ELF-1 (cell line): ENCODE results near the gene ALG10B.
"Not testable (repeated sequence)": the region's sequence is repeated elsewhere in the genome, so short reads cannot be mapped to it uniquely, and the experiment has no call there.

ENCODE experiments used
- DNase-seq: peaks from one replicate; pipeline ENCODE4 v3.0.0-alpha.2; 2016; ENCODE audit warnings: low read depth, low spot score

Gene ALG10B, protein sequence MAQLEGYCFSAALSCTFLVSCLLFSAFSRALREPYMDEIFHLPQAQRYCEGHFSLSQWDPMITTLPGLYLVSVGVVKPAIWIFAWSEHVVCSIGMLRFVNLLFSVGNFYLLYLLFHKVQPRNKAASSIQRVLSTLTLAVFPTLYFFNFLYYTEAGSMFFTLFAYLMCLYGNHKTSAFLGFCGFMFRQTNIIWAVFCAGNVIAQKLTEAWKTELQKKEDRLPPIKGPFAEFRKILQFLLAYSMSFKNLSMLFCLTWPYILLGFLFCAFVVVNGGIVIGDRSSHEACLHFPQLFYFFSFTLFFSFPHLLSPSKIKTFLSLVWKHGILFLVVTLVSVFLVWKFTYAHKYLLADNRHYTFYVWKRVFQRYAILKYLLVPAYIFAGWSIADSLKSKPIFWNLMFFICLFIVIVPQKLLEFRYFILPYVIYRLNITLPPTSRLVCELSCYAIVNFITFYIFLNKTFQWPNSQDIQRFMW

DNA sequence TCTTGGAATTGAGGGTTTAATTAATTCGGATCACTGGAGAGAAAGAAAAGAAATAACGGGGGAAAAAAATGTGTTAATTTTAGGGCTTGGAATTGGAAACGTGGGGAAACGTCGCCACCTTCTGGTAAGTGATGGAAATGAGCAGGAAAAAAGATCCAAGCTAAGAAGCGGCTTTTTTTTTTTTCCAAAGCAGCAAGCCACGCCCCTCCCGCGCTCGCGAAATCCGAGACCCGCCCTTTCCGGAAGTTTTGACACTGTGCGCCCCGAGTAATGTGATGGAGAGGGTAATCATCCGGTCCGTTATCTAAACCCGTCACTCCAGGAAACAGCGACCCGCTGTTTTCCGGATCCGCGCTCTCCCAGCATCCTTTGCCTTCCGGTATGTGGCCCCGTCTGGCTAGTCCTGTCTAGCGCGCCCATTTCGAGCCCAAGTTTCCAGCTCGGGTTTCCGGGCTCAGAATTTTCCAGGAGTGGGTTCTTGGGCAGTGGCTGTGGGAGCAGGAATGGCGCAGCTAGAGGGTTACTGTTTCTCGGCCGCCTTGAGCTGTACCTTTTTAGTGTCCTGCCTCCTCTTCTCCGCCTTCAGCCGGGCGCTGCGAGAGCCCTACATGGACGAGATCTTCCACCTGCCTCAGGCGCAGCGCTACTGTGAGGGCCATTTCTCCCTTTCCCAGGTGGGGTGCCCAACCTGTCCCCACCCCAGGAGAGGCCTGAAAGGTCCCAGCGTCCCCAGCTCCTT lies at the start of gene ALG10B:
Gene ALG10B, plus strand, starts transcription at position 384 of the 739 bp plus-strand sequence. Its CDS starts 120 bp downstream, at position 504.
- peak; percentile 99 for DNase-seq

- no peak for DNase-seq
Measured at GRCh38 chr12:38268612-38269011, 48.0 kb upstream of the ALG10B start.

DNA sequence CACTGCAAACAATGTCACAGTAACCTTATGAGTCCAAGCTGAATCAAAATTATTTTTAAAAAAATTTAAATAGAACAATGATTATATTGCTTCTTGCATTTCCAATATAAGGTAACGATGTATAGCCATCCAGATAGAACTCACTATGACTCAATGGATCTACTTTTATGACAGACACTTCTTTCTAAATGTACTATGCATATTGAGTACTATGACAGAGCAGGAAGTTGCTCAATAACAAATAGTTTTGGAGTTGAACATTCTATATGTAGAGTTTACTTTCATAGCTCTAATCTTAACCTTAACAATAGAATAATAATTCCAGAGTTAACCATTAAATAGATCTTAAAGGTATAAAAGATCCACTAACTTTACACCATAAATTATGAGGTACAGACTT lies 46.7 kb upstream of the ALG10B start:
- no peak for DNase-seq

GRCh38 chr12:38279756-38280155 lies 36.8 kb upstream of the ALG10B start:
- no peak for DNase-seq

GRCh38 chr12:38282886-38283285 lies 33.7 kb upstream of the ALG10B start:
- no peak for DNase-seq

GRCh38 chr12:38289396-38289795 lies 27.2 kb upstream of the ALG10B start:
- no peak for DNase-seq

DNA sequence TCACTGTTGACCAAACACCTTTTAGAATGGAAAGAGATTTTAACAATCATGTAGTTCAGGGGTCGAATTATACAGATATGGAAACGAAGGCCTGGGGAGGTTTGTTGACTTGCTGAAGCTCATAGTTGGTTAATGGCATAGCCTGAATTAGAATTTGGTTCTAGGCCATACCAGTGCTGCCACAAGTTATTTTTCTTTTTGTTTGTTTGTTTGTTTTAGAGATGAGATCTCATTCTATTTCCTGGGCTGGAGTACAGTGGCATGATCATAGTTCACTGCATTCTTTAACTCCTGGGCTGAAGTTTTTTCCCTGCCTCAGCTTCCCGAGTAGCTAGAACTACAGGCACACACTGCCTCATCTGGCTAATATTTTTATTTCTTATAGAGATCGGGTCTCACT lies 25.4 kb upstream of the ALG10B start:
- no peak for DNase-seq

GRCh38 chr12:38302972-38303371 lies 13.6 kb upstream of the ALG10B start:
- not testable (repeated sequence) for DNase-seq

GRCh38 chr12:38321966-38322365 lies 5.4 kb downstream of the ALG10B start:
- not testable (repeated sequence) for DNase-seq

- DNase-seq = no peak
Measured at GRCh38 chr12:38324912-38325311, 8.3 kb downstream of the ALG10B start.

GRCh38 chr12:38327356-38327755 lies 10.8 kb downstream of the ALG10B start:
- no peak for DNase-seq

DNA sequence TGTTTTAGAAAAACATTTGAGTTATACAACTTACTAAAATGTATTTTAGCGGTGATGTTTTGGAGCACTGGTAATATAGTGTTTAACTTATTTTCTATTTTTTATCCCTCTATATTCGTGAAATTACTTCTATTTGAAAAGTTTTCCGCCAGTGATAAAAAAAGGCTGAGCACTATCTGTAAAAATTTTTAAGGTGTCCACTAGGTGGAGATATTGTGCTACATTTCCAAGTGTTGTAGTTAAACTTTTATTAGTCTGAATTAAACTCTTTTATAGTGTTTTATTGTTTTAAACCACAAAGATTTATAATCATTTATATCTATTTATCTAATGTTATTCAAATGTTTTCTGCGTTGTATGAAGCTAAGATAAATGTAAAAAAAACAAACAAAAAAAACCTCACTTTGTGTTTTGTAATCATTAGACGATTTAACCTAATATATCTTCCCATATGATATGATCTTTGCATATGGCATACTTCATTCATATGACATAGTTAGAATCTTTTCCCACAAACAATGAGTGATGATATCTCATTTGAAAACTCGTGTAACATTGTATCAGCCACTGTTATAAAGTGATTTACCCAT lies 11.8 kb downstream of the ALG10B start:
- no peak for DNase-seq

- not testable (repeated sequence) for DNase-seq
Measured at GRCh38 chr12:38330414-38330813, 13.8 kb downstream of the ALG10B start.

DNA sequence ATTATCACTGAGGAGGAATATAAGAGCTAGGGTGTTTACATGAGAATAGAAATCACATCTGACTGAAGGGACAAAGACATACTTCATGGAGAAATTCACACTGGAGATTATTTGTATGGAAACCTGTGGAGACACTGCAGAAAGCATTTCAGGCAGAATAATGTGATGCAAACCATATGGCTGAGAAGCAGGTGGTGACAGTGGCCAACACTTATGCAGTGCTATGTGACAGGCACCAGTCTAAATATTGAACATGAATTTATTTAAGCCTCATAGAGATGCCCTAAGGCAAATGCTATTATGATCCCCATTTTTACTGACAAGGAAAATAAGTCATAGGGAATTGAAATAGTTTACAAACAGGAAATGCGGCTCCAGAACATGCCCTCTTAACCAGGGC lies 16.2 kb downstream of the ALG10B start:
- DNase-seq = no peak

GRCh38 chr12:38342444-38342843 lies 25.9 kb downstream of the ALG10B start:
- DNase-seq = no peak

- not testable (repeated sequence) for DNase-seq
Measured at GRCh38 chr12:38343256-38343655, 26.7 kb downstream of the ALG10B start.

- not testable (repeated sequence) for DNase-seq
Measured at GRCh38 chr12:38343916-38344315, 27.3 kb downstream of the ALG10B start.

- no peak for DNase-seq
Measured at GRCh38 chr12:38350342-38351174, 34.0 kb downstream of the ALG10B start.

DNA sequence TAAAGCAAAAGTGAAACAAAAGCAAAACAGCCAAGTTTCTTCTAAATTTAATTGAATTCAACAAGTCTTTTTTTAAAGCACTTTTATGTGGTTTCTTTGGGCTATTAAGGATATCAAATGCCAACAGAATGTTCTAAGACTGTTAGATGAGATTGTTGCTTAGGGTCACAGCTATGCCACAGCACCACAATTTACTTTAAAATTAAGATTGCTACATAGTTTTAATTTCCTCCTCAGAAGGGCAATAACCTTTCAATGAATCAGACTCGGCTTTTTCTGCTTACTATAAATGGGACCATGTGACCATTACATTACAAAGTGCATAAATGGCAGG lies 34.6 kb downstream of the ALG10B start:
- not testable (repeated sequence) for DNase-seq

- no peak for DNase-seq
Measured at GRCh38 chr12:38367506-38367905, 50.9 kb downstream of the ALG10B start.

DNA sequence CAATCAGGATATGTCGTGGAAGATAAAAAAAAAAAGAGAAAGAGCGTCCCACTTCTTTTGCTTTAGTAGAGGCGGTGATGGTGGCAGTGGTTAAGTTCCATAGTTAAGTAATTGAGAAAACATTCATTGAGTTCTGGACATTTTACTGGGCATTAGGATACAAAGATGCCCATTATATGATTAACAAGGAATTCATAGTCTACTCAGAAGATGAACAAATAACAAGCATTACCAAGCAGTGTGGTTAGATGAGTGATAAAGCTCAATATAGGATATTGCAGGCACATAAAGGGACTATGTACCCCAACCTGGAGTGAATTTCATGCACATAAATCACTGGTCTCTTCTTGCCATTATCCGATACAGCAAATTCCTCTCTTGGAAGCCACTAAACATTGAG lies 53.7 kb downstream of the ALG10B start:
- no peak for DNase-seq

DNA sequence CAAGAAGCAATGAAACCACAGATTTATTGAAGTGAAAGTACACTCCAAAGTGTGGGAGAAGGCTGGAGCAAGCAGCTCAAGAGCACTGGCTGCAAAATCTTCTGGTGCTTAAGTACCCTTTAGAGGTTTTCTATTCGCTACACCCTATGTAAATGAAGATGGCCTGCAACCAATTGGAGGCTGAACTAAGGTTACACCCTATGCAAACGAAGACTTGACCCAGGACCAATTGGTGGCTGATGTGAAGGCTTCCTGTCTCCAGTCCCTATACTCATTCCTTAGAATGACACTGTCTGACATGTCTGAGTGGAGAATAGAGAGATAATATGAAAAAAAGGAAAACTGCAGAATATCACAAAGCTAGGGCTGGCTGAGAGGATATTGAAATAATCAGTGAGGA lies 57.2 kb downstream of the ALG10B start:
- no peak for DNase-seq
